Measurements from ENCODE around the gene ST8SIA6.

DNA sequence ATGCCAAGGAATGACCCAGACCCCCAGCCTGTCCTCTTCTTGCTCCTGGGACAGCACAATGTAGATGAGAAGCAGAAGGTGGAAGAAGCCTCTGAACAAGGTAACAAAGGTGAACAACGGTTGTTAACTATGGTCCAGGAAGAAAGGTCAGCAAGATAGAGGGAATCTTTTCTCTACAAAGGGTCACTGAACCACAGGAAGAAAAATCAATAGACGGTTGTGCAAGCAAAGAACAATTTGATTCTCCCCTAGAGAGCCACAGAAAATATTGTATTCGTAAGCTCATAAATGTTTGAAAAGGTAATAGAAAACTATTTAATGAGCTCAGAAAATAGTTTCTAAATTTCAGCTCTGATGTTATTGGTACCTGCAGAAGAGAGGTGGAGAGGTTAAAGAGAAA lies 111.3 kb downstream of the ST8SIA6 start:
- TF ChIP-seq, protein P1, sequence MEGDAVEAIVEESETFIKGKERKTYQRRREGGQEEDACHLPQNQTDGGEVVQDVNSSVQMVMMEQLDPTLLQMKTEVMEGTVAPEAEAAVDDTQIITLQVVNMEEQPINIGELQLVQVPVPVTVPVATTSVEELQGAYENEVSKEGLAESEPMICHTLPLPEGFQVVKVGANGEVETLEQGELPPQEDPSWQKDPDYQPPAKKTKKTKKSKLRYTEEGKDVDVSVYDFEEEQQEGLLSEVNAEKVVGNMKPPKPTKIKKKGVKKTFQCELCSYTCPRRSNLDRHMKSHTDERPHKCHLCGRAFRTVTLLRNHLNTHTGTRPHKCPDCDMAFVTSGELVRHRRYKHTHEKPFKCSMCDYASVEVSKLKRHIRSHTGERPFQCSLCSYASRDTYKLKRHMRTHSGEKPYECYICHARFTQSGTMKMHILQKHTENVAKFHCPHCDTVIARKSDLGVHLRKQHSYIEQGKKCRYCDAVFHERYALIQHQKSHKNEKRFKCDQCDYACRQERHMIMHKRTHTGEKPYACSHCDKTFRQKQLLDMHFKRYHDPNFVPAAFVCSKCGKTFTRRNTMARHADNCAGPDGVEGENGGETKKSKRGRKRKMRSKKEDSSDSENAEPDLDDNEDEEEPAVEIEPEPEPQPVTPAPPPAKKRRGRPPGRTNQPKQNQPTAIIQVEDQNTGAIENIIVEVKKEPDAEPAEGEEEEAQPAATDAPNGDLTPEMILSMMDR (IDR thresholded peaks at IDR 0.05) = no peak
- TF ChIP-seq EZH2 (IDR thresholded peaks at IDR 0.05) (no peak), EZH2phosphoT487 (IDR thresholded peaks at IDR 0.05) (no peak)
